HFF-Myc (cell line): ENCODE results near the gene SLC30A1.

ENCODE experiments used
- DNase-seq: peaks from one replicate; pipeline ENCODE4 v3.0.0-alpha.2; 2011; ENCODE audit warnings: low read depth; ENCODE audit errors: extremely low read depth
- H3K4me3 ChIP-seq: replicated peaks from 2 replicates; pipeline ENCODE4 v1.5.1; 2011; ENCODE audit warnings: low read depth, mild to moderate bottlenecking, control low read depth, low read length
- TF ChIP-seq, protein P1 (sequence below): IDR thresholded peaks from 2 replicates; pipeline ENCODE4 v1.5.1; 2012; ENCODE audit warnings: mild to moderate bottlenecking, low read depth, low read length, control low read depth; ENCODE audit errors: missing control alignments

Gene SLC30A1

DNA sequence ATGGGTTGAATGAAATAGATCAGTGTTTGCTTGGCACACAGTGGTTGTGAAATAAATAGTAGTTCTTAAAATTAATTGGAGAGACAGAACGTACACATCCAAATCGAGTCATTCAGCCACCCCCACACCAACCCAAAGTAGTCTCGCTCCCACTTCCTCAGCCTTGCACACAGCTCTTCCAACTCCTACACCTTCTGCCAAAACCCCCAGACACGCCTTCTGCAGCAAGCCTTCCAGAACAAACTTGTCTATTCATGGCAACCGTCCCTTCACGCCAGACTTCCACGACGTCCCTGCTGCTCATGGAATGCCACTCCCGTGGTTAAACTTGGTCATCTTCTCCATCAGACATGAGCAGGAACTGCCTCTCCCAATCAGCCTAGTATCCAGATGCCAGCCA is 49.5 kb downstream of the SLC30A1 start:
- H3K4me3 ChIP-seq: no peak overlapping the region
- TF ChIP-seq, protein P1, sequence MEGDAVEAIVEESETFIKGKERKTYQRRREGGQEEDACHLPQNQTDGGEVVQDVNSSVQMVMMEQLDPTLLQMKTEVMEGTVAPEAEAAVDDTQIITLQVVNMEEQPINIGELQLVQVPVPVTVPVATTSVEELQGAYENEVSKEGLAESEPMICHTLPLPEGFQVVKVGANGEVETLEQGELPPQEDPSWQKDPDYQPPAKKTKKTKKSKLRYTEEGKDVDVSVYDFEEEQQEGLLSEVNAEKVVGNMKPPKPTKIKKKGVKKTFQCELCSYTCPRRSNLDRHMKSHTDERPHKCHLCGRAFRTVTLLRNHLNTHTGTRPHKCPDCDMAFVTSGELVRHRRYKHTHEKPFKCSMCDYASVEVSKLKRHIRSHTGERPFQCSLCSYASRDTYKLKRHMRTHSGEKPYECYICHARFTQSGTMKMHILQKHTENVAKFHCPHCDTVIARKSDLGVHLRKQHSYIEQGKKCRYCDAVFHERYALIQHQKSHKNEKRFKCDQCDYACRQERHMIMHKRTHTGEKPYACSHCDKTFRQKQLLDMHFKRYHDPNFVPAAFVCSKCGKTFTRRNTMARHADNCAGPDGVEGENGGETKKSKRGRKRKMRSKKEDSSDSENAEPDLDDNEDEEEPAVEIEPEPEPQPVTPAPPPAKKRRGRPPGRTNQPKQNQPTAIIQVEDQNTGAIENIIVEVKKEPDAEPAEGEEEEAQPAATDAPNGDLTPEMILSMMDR: no peak
- no peak for DNase-seq

DNA sequence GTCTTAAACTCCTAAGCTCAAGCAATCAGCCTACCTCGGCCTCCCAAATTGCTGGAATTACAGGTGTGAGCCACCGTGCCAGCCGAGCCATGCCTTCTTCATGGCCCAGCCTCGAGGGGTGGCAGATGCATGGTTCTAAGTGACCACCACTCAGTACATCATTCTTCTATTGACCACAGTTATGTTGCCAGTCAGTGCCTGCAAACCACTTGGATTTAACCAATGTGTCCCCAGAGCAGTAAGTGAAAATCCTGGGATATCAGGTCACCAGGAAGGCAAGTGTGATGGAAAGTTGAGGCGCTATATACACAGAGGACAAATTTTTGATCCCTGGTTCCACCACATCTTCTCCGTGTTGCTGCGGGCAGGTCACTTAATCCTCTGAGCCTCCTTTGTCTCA is 50.0 kb downstream of the SLC30A1 start:
- TF ChIP-seq, protein P1: no peak
- DNase-seq: no peak
- no peak overlapping the region for H3K4me3 ChIP-seq

DNA sequence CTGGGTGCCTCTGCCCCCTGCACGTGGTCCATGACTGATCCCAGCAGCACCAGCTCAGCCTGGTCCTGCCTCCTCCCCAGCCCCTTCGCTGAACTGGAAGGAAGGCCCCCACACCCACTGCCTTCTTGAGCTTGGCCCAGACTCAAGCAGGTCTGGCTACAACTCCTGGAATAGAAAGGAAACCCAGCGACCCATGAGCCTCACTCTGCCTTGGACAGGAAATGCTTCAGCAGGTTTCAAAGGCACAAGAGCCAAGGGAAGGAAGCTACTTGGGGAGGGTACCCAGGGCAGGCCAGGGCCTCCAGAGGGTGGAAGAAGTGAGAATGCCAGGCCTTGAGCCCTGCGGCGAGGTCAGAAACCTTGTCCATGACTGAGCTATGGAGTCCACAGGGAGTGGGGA is 51.1 kb downstream of the SLC30A1 start:
- no peak overlapping the region for H3K4me3 ChIP-seq
- TF ChIP-seq, protein P1: no peak
- no peak for DNase-seq

DNA sequence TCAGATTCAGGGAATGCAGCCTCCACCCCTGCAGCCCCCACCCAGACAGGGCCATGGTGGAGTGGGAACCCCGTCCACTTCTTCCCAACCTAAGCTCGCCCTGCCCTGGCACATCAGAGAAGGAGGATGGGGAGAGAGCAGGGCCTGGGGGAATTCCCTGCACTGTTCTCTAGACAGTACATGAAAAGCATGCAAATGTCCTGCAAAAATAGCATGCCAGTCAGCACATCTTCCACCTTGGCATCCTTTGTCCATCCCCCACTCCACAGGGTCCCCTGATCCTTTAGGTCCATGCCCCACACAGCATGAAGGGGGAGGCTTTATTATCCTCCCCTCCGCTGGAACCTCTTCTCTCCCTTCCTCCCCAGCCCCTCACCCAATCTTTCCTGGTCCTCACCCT is 52.0 kb downstream of the SLC30A1 start:
- H3K4me3 ChIP-seq: no peak overlapping the region
- TF ChIP-seq, protein P1: no peak
- no peak for DNase-seq

DNA sequence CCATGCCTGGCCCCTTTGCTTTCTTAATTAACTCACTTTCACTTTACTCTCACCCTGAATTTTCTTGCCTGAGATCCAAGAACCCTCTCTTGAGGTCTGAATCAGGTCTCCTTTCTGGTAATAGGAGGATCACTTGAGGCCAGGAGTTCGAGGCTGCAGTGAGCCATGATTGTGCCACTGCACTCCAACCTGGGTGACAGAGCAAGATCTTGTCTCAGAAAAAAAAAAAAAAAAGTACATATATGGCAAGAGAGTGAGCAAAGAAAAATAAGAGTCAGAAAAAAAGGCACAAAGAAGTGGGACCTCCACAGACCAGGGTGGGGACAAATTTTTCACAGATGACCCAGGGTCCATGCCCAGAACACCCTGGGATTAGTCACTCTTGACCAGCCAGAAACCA is 52.9 kb downstream of the SLC30A1 start:
- no peak overlapping the region for H3K4me3 ChIP-seq
- DNase-seq: no peak
- TF ChIP-seq, protein P1: no peak

DNA sequence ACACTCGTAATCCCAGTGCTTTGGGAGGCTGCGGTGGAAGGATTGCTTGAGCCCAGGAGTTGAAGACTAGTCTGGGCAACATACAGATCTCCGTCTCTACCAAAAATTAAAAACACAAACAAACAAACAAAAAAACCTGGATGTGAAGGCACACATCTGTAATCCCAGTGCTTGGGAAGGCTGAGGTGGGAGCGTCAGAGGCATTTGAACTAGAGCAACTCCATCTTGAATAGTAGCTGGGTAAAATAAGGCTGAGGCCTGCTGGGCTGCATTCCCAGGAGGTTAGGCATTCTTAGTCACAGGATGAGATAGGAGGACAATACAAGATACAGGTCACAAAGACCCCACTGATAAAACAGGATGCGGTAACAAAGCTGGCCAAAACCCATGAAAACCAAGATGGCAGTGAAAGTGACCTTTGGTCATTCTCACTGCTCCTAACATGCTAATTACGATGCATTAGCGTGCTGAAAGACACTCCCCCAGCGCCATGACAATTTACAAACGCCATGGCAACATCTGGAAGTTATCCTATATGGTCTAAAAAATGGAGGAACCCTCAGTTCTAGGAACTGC is 53.8 kb downstream of the SLC30A1 start:
- TF ChIP-seq, protein P1: no peak
- no peak overlapping the region for H3K4me3 ChIP-seq
- DNase-seq: no peak

DNA sequence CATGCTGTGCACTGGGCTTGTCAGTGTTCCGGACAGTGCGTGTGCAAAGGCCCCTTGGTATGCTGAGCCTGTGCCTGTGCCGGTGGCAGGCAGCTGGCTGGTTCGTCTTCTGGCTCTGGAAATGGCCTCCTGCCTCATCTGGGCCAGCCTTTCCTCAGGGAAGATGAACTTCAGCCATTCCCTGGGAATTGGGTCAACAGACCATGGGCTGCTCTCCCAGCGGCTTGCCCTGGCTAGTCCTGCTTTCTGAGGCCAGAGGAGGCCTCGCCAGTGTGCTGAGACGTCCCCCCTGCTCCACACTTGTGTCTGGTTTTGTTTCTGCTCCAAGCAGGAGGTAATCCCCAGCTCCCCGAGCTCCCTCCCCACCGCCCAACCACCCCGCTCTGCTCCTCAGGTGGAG is 54.4 kb downstream of the SLC30A1 start:
- no peak overlapping the region for H3K4me3 ChIP-seq
- no peak for DNase-seq
- TF ChIP-seq, protein P1: no peak
